HG02623 (cell line): ENCODE measurements around the gene AK9.
"Not testable (repeated sequence)": the region's sequence is repeated elsewhere in the genome, so short reads cannot be mapped to it uniquely, and the experiment has no call there.

Experiments used
- ATAC-seq: cut with Tn5 transposase; IDR thresholded peaks from one replicate; pipeline ENCODE4 v1.9.1; 2021; ENCODE audit warnings: moderate library complexity; ENCODE audit not compliant: unreplicated experiment

Gene AK9

GRCh38 chr6:109690737-109691621 lies at the start of gene AK9, which contains the start of gene FIG4:
Gene AK9 (minus strand): TSS chr6:109691202. CDS start chr6:109675745, 15,457 bp downstream.
Gene FIG4 (plus strand): TSS chr6:109691296. CDS start chr6:109691436, 140 bp downstream.
- peak; percentile 94 for ATAC-seq

- ATAC-seq = no peak
These were observed 49.8 kb upstream of the AK9 start for GRCh38 chr6:109740787-109741186.

GRCh38 chr6:109739686-109740085 lies 48.7 kb upstream of the AK9 start:
- ATAC-seq = no peak

GRCh38 chr6:109738667-109739066 lies 47.7 kb upstream of the AK9 start:
- ATAC-seq = no peak

GRCh38 chr6:109738255-109738654 lies 47.3 kb upstream of the AK9 start:
- no peak for ATAC-seq

- ATAC-seq = no peak
These were observed 45.4 kb upstream of the AK9 start for GRCh38 chr6:109736273-109737025.

- not testable (repeated sequence) for ATAC-seq
These were observed 34.2 kb upstream of the AK9 start for GRCh38 chr6:109725250-109725649.

GRCh38 chr6:109722564-109723254 lies 31.7 kb upstream of the AK9 start:
- ATAC-seq = no peak

- ATAC-seq = no peak
These were observed 31.0 kb upstream of the AK9 start for GRCh38 chr6:109722011-109722410.

GRCh38 chr6:109720311-109720710 lies 29.3 kb upstream of the AK9 start:
- no peak for ATAC-seq

DNA sequence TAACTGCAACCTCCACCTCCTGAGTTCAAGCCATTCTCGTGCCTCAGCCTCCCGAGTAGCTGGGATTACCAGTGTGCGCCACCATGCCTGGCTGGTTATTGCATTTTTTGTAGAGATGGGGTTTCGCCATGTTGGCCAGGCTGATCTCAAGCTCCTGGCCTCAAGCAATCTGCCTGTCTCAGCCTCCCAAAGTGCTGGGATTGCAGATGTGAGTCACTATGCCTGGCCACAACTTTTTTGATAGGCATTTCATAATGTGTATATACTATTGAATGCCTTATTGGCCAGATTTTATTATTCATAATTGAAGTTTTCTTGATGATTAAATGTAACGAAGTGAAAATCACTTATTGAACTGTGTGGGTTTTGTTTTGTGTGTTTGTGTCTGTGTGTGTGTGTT lies 28.0 kb upstream of the AK9 start:
- no peak for ATAC-seq

DNA sequence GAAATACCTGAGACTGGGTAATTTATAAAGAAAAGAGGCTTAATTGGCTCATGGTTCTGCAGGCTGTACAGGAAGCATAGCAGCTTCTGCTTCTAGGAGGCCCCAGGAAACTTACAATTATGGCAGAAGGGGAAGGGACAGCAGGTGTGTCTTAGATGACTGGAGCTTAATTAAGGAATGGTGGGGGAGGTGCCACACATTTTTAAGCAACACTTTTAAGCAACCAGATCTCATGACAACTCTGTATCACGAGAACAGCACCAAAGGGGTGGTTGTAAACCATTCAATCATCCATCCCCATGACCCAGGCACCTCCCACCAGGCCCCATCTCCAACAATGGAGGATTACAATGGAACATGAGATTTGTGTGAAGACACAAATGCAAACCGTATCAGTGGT lies 27.0 kb upstream of the AK9 start:
- ATAC-seq = no peak

- ATAC-seq = no peak
These were observed 24.6 kb upstream of the AK9 start for GRCh38 chr6:109715616-109716015.

GRCh38 chr6:109714611-109715010 lies 23.6 kb upstream of the AK9 start:
- no peak for ATAC-seq

DNA sequence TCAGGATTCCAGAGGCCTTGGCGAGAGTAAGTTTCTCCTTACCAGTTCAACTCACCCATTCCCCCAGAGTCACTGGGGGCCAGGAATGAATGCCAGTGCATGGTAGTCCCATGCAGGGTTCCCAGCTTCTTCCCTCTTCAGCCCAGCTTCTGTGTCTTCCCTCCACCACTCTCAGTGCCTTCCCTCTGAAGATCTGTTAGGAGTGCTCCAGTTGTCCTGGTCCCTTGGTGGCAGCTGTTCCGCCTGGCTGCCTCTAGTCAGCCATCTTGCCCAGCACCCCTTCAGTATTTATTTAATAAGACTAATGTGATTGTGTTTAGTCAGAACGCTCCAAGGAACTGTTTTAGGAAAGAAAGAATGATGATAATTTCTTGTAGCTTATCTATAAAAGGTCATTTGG lies 23.2 kb upstream of the AK9 start:
- ATAC-seq = no peak

- no peak for ATAC-seq
These were observed 22.1 kb upstream of the AK9 start for GRCh38 chr6:109713097-109713496.

DNA sequence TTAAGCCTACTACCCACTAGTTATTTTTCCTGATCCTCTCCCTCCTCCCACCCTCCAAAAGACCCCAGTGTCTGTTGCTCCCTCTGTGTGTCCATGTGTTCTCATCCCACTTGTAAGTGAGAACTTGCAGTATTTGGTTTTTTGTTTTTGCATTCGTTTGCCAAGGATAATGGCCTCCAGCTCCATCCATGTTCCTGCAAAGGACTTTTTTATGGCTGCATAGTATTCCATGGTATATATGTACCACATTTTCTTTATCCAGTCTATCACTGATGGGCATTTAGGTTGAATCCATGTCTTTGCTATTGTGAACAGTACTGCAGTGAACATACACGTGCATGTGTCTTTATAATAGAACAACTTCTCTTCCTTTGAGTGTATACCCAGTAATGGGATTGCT lies 17.1 kb upstream of the AK9 start:
- ATAC-seq = not testable (repeated sequence)

DNA sequence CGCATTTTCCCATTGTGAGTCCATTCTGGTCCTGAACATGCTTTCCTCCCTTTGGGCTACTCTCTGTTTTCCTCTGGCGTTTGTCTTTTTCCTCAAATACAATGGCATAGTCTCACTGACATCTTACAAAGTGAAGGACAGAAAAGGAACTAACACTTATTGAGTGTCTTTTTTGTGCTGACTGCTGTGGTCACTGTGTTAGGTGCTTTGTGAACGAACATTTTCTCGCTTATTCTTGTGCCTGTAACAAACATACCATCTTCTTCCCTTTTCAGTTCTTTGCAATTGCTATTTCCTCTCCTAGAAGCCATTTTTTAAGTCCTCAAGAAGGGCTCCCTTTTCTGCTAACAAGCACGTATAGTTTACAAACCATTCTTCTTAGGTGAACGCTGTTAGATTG lies 15.5 kb upstream of the AK9 start:
- no peak for ATAC-seq

- peak; percentile 91 for ATAC-seq
These were observed 14.3 kb upstream of the AK9 start for GRCh38 chr6:109705258-109705657.

DNA sequence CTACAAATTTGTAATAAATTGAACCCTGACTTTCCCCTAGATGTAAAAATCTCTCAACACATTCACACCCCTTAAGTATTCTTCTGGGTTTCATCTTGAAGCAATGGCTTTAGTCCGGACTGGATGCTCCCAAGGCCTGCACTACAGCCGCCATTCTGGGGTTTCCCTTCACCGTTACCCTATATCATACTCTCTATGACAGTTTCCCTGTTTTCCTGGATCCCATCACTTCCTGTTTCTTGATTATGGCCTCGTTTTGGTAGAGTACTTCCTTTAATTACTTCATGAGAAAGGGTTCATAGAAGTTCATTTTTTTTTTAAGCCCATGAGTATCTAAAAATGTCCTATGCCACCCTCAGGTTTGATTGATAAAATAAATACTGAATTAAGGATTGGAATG lies 11.8 kb upstream of the AK9 start:
- no peak for ATAC-seq

- no peak for ATAC-seq
These were observed 10.8 kb upstream of the AK9 start for GRCh38 chr6:109701774-109702173.
